Amniotic stem cell (primary cell): Measurements from ENCODE around the gene LRRC31.

Experiments
- DNase-seq: peaks from one replicate; lab custom pipeline; 2025; lab: John Stamatoyannopoulos, UW

Gene LRRC31

GRCh38 chr3:169863458-169863899 lies 6.3 kb downstream of the LRRC31 start:
- DNase-seq, result peak; percentile 44

DNA sequence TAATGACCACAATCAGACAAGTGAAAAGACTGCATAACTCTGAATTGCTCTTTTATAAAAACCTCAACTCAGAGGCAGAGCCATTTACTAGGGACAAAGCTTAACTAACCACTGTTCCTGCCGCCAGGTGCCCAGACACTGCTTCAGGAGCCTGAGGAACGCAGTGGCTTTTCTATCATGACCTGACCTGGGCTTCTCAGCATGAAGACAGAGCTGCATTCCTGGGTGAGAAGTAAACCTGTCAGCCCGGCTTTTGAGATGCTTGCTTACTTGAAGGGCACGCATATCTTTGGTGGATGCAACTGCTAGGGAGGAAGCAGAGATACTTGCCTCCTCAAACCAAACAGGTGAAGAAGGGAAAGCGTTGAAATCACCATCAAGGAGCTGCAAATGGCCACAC lies 7.9 kb downstream of the LRRC31 start:
- DNase-seq, result no peak

- no peak for DNase-seq
Measured at GRCh38 chr3:169857811-169858210, 11.9 kb downstream of the LRRC31 start.

DNA sequence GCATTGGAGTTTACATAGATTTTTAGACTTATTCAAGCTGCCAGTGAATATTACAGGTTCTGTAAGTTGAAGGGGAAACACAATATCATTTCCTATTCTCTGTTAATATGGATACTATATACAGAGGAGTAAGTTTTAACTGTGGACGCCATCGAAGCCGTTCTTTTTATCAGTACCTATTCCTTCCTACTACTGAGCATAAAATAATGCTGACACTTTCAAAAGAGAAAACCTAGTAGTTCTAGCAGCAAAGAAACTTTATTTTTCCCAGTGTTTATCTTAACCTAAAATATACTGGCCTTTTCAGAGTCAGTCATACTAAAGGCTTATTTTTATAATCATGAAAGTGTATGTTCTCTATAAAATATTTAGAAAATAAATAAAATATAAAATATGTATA lies 14.2 kb downstream of the LRRC31 start:
- no peak for DNase-seq

- no peak for DNase-seq
Measured at GRCh38 chr3:169850618-169851017, 19.1 kb downstream of the LRRC31 start.

GRCh38 chr3:169848741-169849140 lies 21.0 kb downstream of the LRRC31 start:
- no peak for DNase-seq

DNA sequence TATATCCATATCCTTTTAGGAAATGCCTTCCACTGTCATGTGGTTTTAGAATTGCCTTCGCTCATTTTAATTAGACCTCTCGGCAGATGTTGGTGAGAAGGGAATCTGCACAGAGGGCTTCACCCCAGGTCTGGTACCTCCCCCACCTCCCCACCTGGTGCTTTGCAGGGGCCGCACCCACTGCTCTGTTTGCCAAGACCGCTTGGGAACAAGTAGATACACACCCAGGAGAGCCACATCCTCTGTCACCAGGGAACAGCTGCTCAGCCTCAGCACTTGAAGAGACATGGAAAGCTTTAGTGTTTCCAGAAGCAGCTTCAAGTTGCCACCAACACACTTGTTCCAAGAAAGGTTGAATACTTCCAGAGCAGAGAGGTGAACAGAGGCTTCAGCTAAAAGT lies 21.8 kb downstream of the LRRC31 start:
- DNase-seq, result no peak

DNA sequence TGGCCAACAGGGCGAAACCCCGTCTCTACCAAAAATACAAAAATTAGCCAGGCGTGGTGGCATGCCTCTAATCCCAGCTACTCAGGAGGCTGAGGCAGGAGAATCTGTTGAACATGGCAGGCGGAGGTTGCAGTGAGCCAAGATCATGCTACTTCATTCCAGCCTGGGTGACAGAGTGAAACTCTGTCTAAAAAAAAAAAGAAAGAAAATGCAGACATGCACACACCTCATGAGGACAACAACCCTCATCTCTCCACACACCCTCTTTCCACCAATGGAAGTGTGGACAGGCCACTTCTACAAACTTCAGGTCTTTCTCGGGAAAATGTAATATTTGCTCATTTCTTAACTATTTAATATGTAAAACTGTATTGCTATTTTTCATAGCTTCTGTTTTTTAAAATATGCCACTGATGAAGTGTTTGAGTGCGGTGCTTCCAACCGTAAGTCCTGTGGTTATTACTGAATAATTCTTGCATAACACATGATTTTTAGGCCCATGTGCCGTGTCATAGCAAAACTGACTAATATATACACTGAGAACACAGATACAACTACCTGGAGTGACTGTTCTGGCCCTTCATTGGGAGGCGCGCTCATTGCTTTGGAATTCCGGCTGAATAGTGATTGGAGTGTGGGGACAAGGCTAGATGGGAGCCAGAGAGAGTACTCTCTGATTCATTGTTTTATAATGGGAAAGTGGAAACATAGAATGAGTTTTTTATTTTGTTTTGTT lies 23.1 kb downstream of the LRRC31 start:
- peak; percentile 21 for DNase-seq

- DNase-seq, result no peak
Measured at GRCh38 chr3:169842960-169843359, 26.8 kb downstream of the LRRC31 start.

DNA sequence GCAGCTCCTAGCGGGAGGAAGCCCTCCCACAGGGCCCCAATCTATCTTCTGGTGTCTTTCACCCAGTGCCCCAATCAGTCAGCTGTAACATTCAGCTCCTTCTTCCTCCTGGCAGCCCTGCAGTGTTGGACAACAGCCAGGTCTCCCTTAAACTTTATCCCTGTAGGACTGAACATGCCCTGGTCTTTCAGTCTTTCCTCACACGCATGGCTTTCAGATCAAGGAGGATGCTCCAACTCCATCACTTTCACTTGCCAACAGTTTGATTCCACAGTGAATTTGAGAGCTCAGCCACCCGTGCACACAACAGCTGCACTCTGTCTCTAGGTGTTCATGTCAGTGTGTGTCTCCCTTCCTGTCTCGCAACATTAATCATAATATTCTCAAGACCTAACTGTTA lies 28.6 kb downstream of the LRRC31 start:
- DNase-seq, result no peak

DNA sequence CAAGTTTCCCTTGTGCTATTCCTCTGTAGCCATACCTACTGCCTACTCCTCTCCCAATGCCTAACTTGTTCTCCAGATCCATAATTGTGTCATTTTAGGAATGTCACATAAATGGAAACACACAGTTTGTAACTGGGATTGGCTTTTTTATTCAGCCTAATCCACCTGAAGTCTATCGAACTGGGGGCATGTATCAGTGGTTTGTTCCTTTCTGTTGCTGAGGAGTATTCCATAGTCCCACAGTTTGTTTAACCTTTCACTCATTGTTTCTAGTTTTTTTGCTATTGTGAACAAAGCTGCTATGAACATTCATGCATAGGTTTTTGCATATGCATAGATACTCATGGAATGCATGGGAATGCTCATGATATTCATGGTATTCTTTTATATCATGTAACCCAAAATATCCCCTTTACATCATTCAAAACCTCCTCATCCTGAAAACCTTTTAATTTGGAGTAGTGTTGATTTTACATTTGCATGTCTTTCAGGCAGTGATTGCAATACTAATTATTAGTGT lies 31.2 kb downstream of the LRRC31 start:
- DNase-seq, result no peak

GRCh38 chr3:169836942-169837275 lies 32.8 kb downstream of the LRRC31 start:
- no peak for DNase-seq

DNA sequence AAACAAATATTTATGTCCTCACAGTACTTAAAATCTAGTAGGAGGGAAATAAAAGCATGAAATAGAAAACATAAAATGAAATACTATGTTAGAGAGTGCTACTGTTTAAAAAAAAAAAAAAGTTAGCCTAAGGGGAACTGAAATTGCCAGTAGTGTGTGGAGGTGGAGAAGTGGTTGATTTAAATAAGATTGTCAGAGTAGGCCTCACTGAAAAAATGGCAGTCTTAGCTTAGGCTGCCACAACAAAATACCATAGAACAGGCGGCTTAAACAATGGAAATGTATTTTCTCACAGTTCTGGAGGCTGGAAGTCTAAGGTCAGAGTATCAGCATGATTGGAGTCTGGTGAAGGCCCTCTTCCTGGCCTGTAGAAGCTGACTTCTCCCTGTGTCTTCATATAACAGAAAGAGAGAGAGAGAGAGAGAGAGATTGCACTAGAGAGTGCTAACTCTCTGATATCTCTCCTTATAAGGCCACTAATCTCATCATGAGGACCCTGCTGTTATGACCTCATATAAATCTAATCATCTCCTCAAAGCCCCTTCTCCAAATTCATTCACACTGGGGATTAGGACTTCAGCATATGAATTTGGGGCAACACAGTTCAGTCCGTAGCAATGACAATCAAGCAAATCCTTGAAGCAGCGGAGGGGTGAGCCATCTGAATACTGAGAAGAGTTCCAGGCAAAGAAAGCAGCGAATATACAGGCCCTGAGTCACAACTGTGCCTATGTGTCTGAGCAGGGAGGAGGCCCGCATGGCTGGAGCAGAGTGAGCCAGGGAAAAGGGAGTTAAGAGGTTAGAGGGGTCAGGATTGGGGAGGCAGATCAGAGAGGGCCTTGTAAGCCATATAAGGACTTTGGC lies 33.4 kb downstream of the LRRC31 start:
- no peak for DNase-seq

DNA sequence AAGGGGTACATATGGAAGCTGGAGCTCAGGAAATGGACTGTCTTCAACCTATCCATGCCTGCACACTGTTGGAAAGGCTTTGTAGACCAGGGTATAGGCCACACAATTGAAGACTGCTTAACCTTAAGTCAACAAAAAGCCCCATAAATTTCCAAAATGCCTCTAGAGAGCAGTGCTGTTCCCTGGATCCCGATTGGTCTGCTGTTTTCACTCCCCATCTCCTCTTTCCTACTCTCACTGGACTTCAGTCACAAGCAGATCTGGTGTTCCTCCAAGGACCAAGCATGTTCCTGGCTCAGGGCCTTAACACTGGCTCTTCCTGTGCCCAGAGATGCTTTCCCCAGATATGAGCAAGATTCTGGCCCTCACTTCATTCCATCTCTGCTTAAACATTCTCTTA lies 34.2 kb downstream of the LRRC31 start:
- DNase-seq, result no peak

- DNase-seq, result no peak
Measured at GRCh38 chr3:169827712-169828111, 42.0 kb downstream of the LRRC31 start.

- no peak for DNase-seq
Measured at GRCh38 chr3:169825316-169825715, 44.4 kb downstream of the LRRC31 start.

- no peak for DNase-seq
Measured at GRCh38 chr3:169822983-169823382, 46.8 kb downstream of the LRRC31 start.

DNA sequence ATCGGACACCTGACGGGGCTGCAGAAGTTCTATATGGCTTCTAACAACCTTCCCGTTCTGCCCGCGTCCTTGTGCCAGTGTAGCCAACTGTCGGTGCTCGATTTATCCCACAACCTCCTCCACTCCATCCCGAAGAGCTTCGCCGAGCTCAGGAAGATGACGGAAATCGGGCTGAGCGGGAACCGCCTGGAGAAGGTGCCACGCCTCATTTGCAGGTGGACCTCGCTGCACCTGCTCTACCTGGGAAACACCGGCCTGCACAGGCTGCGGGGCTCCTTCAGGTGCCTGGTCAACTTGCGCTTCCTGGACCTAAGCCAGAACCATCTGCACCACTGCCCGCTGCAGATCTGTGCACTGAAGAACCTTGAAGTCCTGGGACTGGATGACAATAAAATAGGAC lies 47.2 kb downstream of the LRRC31 start:
- DNase-seq, result no peak

DNA sequence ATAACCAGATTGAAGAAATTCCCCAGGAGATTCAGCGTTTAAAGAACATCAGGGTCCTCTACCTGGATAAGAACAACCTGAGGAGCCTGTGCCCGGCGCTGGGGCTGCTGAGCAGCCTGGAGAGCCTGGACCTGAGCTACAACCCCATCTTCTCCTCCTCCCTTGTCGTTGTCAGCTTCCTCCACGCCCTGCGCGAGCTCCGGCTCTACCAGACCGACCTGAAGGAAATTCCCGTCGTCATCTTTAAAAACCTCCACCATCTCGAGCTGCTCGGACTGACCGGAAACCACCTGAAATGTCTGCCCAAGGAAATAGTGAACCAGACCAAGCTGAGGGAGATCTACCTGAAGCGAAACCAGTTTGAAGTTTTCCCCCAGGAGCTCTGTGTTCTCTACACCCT lies 47.6 kb downstream of the LRRC31 start:
- no peak for DNase-seq

DNA sequence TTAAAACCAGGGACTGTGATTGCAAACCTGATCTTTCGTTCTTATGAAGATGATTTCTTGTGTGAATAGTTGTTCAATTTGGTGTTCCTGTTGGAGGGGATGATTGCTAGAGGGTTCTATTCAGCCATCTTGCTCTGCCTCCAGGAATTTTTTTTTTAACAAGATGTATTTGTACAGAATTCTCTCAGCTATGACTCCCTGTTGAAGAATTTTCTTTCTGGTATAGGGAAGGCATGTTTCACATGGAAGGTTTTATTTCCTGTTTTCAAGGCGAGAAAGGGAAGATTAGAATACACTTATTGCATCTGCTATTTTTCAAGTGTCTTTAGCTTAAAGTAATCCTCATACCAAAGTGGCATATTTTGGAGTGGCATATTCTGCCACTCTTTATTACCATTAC lies 51.4 kb downstream of the LRRC31 start:
- no peak for DNase-seq

DNA sequence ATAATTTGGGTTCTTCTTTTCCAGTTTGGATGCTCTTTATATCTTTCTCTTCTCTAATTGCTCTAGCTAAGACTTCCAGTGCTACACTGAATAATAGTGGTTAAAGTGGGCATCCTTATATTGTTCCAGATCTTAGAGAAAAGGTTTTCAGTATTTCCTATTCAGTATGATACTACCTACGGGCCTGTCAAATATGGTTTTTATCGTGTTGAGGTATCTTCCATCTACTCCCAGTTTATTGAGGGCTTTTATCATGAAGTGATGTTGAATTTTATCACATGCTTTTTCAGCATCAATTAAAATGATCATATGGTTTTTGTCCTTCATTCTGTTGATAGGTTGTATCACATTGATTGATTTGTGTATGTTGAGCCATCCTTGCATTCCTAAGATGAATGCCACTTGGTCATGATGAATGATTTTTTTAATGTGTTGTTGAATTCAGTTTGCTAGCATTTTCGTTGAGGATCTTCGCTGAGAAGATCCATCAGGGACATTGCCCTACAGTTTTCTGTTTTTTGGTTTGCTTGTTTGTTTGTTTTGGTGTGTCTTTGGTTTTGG lies 54.1 kb downstream of the LRRC31 start:
- no peak for DNase-seq

- no peak for DNase-seq
Measured at GRCh38 chr3:169813757-169814517, 55.8 kb downstream of the LRRC31 start.
